Erythroblast (primary cell): Measurements from ENCODE around the gene SAMSN1.

Experiments used
- GATA1 ChIP-seq: IDR thresholded peaks from 2 replicates; pipeline ENCODE4 v1.6.1; 2011; ENCODE audit warnings: low read depth, mild to moderate bottlenecking, control low read depth, low read length, moderate library complexity
- POLR2A ChIP-seq: IDR thresholded peaks from 2 replicates; pipeline ENCODE4 v1.6.1; 2011; ENCODE audit warnings: mild to moderate bottlenecking, low read length

- TF ChIP-seq POLR2A (no peak), GATA1 (no peak)
Measured at GRCh38 chr21:14469641-14470040, 76.5 kb downstream of the SAMSN1 start.
